Endothelial cell of umbilical vein (primary cell): ENCODE results near the gene RMDN3. TPM values are rescaled to one million over a fixed set of nuclear protein-coding genes. Genes with fewer than 3 reads are reported as not detected.

Source experiments
- BruUV-seq: library from RNA; stranded (reverse); fragments of 400-500 nt; replicated peaks from 2 replicates; lab custom pipeline; 2021; lab: Mats Ljungman, UMichigan
- CTCF ChIA-PET: fragments of 300-600, 350-600 bp; sonication (Branson Sonifier 250); formaldehyde crosslinking; loops from one replicate; lab custom pipeline; 2021; ENCODE audit warnings: antibody characterized with exemption, inconsistent platforms; lab: Charles Lee
- POLR2A ChIA-PET: fragments of 300-600, 350-600 bp; sonication (Branson Sonifier 250); formaldehyde crosslinking; loops from one replicate; lab custom pipeline; 2021; ENCODE audit warnings: antibody characterized with exemption, inconsistent platforms; lab: Charles Lee
- DNase-seq: peaks from one replicate; pipeline ENCODE4 v3.0.0-alpha.2; 2011; ENCODE audit warnings: low read depth, low spot score
- FAIRE-seq: peaks from 2 replicates; lab custom pipeline; 2011; peaks lifted over from hg19 to GRCh38; lab: Jason Lieb, UNC
- H2AFZ ChIP-seq: 2 replicates; pipeline ENCODE4 v1.6.0; 2012; ENCODE audit warnings: low read depth, low read length, control low read depth, inconsistent platforms
- H3K27ac ChIP-seq: 2 replicates; pipeline ENCODE4 v1.5.1; 2011; ENCODE audit warnings: low read depth, mild to moderate bottlenecking, control low read depth, low read length, moderate library complexity; ENCODE audit not compliant: insufficient read depth
- H3K27me3 ChIP-seq, 2 experiments: 2 replicates each; pipeline versions ENCODE4 v1.6.0 to v1.6.1; 2011; ENCODE audit warnings: low read length in 2 of 2, mixed read lengths in 1 of 2; ENCODE audit not compliant: control insufficient read depth in 2 of 2, insufficient read depth in 2 of 2
- H3K36me3 ChIP-seq, 2 experiments: 2 replicates in 1 of 2; 3 replicates in 1 of 2; pipeline ENCODE4 v1.5.1; 2011; ENCODE audit warnings: low read length in 2 of 2, mild to moderate bottlenecking in 1 of 2, moderate library complexity in 1 of 2; ENCODE audit not compliant: control insufficient read depth in 2 of 2, insufficient read depth in 2 of 2; ENCODE audit errors: extremely low read depth in 1 of 2
- H3K4me1 ChIP-seq: 3 replicates; pipeline ENCODE4 v1.5.1; 2011; ENCODE audit warnings: mild to moderate bottlenecking, low read length; ENCODE audit not compliant: control insufficient read depth, insufficient read depth; ENCODE audit errors: extremely low read depth
- H3K4me2 ChIP-seq: 2 replicates; pipeline ENCODE4 v1.6.1; 2011; ENCODE audit warnings: low read length, control low read depth, mixed read lengths; ENCODE audit not compliant: insufficient read depth
- H3K4me3 ChIP-seq, 3 experiments: fragments of 200-600 bp in 1 of 3; sonication (generic), shearing (Covaris generic) in 1 of 3; replicated peaks in 1 of 3; 2 replicates each; pipeline ENCODE4 v1.5.1; 2011 to 2016; ENCODE audit warnings: control low read depth in 3 of 3, low read length in 3 of 3, mild to moderate bottlenecking in 2 of 3, inconsistent platforms in 1 of 3, low read depth in 1 of 3, moderate library complexity in 1 of 3; ENCODE audit not compliant: insufficient read depth in 1 of 3
- H3K79me2 ChIP-seq: 2 replicates; pipeline ENCODE4 v1.6.0; 2012; ENCODE audit warnings: low read length, inconsistent platforms; ENCODE audit not compliant: control insufficient read depth, insufficient read depth
- H3K9ac ChIP-seq: replicated peaks from 2 replicates; pipeline ENCODE3; 2011; ENCODE audit warnings: low read length, control low read depth; ENCODE audit not compliant: insufficient read depth; ENCODE audit errors: extremely low read depth
- H3K9me1 ChIP-seq: replicated peaks from 3 replicates; pipeline ENCODE4 v1.6.0; 2011; ENCODE audit warnings: mild to moderate bottlenecking, low read length; ENCODE audit not compliant: control insufficient read depth, insufficient read depth; ENCODE audit errors: extremely low read depth
- H3K9me3 ChIP-seq: replicated peaks from 2 replicates; pipeline ENCODE4 v1.5.1; 2012; ENCODE audit warnings: low read length, inconsistent platforms; ENCODE audit not compliant: control insufficient read depth, insufficient read depth
- H4K20me1 ChIP-seq: replicated peaks from 2 replicates; pipeline ENCODE3; 2011; ENCODE audit warnings: mild to moderate bottlenecking, low read length; ENCODE audit not compliant: control insufficient read depth, insufficient read depth; ENCODE audit errors: extremely low read depth
- CTCF ChIP-seq, 2 donors: IDR thresholded peaks; 1 replicate in 1 of 2; 2 replicates in 1 of 2; pipeline ENCODE4 v1.5.1; 2011; ENCODE audit warnings: low read length in 2 of 2, mild to moderate bottlenecking in 2 of 2, moderate library complexity in 2 of 2, control low read depth in 1 of 2, inconsistent platforms in 1 of 2, low read depth in 1 of 2; ENCODE audit not compliant: insufficient read depth in 1 of 2; ENCODE audit errors: extremely low read depth in 1 of 2
- EZH2 ChIP-seq: IDR thresholded peaks from 2 replicates; pipeline ENCODE4 v1.6.1; 2012; ENCODE audit warnings: borderline replicate concordance, low read depth, mild to moderate bottlenecking, moderate library complexity, low read length, inconsistent platforms; ENCODE audit not compliant: severe bottlenecking
- GATA2 ChIP-seq: IDR thresholded peaks from 2 replicates; pipeline ENCODE4 v1.7.0; 2011; ENCODE audit warnings: low read depth, mild to moderate bottlenecking, moderate library complexity, mixed read lengths, low read length; ENCODE audit not compliant: insufficient read length, insufficient read depth
- JUN ChIP-seq: IDR thresholded peaks from 2 replicates; pipeline ENCODE4 v1.6.1; 2011; ENCODE audit warnings: borderline replicate concordance, low read depth; ENCODE audit not compliant: insufficient read length, insufficient read depth
- MYC ChIP-seq: IDR thresholded peaks from one replicate; pipeline ENCODE4 v1.6.1; 2011; ENCODE audit warnings: mild to moderate bottlenecking, low read depth, low read length
- POLR2A ChIP-seq: IDR thresholded peaks from 2 replicates; pipeline ENCODE4 v1.6.1; 2012; ENCODE audit warnings: low read depth, mild to moderate bottlenecking, control low read depth, low read length
- POLR2AphosphoS5 ChIP-seq: IDR thresholded peaks from 2 replicates; pipeline ENCODE4 v1.6.1; 2012; ENCODE audit warnings: low read depth, mild to moderate bottlenecking, control low read depth, low read length, moderate library complexity; ENCODE audit not compliant: insufficient read depth
- dilution Hi-C: fragments of 300-500 bp; cut with MboI; formaldehyde crosslinking; loops from one replicate; pipeline ENCODE4 v1.15.0; 2019; ENCODE audit warnings: low sequenced_read_pairs; ENCODE audit not compliant: extremely low pct_ligation_motif_present
- intact Hi-C: fragments of 100-400 bp; cut with micrococcal nuclease; formaldehyde crosslinking; loops from one replicate; pipeline ENCODE4 v1.10.0; 2022
- polyA plus RNA-seq, 4 experiments: library from polyadenylated mRNA; depleted of rRNA in 3 of 4; stranded (reverse) in 3 of 4; unstranded in 1 of 4; fragments of >200 nt; gene quantifications; 2 replicates each; pipeline versions ENCODE4 v1.2.1 to v1.2.3, GENCODE V29; 2011 to 2012; ENCODE audit warnings: missing spikeins in 1 of 4
- total RNA-seq: library from RNA; stranded (reverse); gene quantifications from 2 replicates; pipeline ENCODE4 v1.2.3, GENCODE V29; 2021
- TF ChIP-seq, protein P1 (sequence below): IDR thresholded peaks from 2 replicates; pipeline ENCODE4 v1.6.1; 2011; ENCODE audit not compliant: insufficient read depth, insufficient read length

RMDN3 gene
- total and polyA plus RNA-seq, 2 donors (not counting 3 experiments of a cell fraction or from before 2014, with no cell fraction given) = 20.1 to 37.2 TPM

DNA sequence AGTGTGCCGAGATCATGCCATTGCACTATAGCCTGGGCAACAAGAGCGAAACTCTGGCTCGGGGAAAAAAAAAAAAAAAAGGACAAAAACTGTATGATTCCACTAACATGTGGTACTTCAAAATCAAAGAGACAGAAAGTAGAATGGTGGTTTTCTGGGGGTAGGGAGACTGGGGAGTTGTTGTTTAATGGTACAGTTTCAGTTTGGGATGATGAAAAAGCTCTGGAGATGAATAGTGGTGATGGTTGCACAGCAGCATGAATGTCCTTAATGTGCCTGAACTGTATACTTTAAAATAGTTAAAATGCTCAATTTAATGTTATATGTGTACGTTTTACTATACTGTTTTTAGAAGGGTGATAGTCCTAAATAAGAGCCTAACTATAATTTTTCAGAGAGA, 32.7 kb downstream of the RMDN3 start:
- Histone ChIP-seq H3K27me3 (no peaks in the 10 kb centered on the region), H3K4me3 (no peak overlapping the region), H3K9me1 (no peaks in the 10 kb centered on the region), H3K4me2 (no peak overlapping the region), H3K27ac (no peak overlapping the region), H4K20me1 (no peaks in the 10 kb centered on the region), H3K4me1 (peaks cover 7% of the 10 kb centered on the region), H3K9ac (no peak overlapping the region), H3K36me3 (peaks cover 0 to 2% of the 10 kb centered on the region in 2 experiments), H3K9me3 (no peaks in the 10 kb centered on the region), H2AFZ (no peak overlapping the region), H3K79me2 (no peaks in the 10 kb centered on the region)
- ChIA-PET CTCF (interaction anchor here (1.0 to 1.7 kb wide), 5 partner anchors 8 to 214 kb away, joined by 3 to 5 read pairs (median 3); no protein-coding TSS in a partner anchor), POLR2A (no interaction called here)
- no peak for DNase-seq
- intact Hi-C loops = no loop called here
- dilution Hi-C loops = no loop called here
- BruUV-seq = no TSS peak
- TF ChIP-seq JUN (no peak), CTCF (IDR thresholded peaks at IDR 0.05; ENCODE audit: extremely low read depth in 1 of 2, insufficient read depth in 1 of 2, low read depth in 1 of 2, low read length in 2 of 2) (no peak), GATA2 (no peak), POLR2A (no peak), POLR2AphosphoS5 (no peak), MYC (no peak), EZH2 (no peak)
- TF ChIP-seq, protein P1, sequence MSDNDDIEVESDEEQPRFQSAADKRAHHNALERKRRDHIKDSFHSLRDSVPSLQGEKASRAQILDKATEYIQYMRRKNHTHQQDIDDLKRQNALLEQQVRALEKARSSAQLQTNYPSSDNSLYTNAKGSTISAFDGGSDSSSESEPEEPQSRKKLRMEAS = no peak
- no peak for FAIRE-seq
